SKM-1 (cell line): ENCODE data around the gene TMEM273.
"Not testable (repeated sequence)": the region's sequence is repeated elsewhere in the genome, so short reads cannot be mapped to it uniquely, and the experiment has no call there.

Source experiments
- DNase-seq: peaks from one replicate; lab custom pipeline; 2025; ENCODE audit not compliant: unreplicated experiment; lab: John Stamatoyannopoulos, UW

The TMEM273 gene

GRCh38 chr10:49205206-49205605 lies 17.0 kb upstream of the TMEM273 start:
- no peak for DNase-seq

- DNase-seq, result no peak
Measured at GRCh38 chr10:49204119-49204518, 15.9 kb upstream of the TMEM273 start.

GRCh38 chr10:49202266-49202665 lies 14.1 kb upstream of the TMEM273 start:
- no peak for DNase-seq

GRCh38 chr10:49200854-49201253 lies 12.7 kb upstream of the TMEM273 start:
- DNase-seq, result no peak

GRCh38 chr10:49197171-49197570 lies 9.0 kb upstream of the TMEM273 start:
- DNase-seq, result no peak

GRCh38 chr10:49195864-49196263 lies 7.7 kb upstream of the TMEM273 start:
- not testable (repeated sequence) for DNase-seq

- DNase-seq, result no peak
Measured at GRCh38 chr10:49194212-49194920, 6.2 kb upstream of the TMEM273 start.

GRCh38 chr10:49191349-49191748 lies 3.2 kb upstream of the TMEM273 start:
- DNase-seq, result no peak

- no peak for DNase-seq
Measured at GRCh38 chr10:49189422-49189821, 1.2 kb upstream of the TMEM273 start.

GRCh38 chr10:49187044-49187484 lies 1.1 kb downstream of the TMEM273 start:
- DNase-seq, result no peak

- no peak for DNase-seq
Measured at GRCh38 chr10:49186613-49187012, 1.6 kb downstream of the TMEM273 start.

- DNase-seq, result no peak
Measured at GRCh38 chr10:49185213-49185612, 3.0 kb downstream of the TMEM273 start.

- no peak for DNase-seq
Measured at GRCh38 chr10:49184642-49185111, 3.5 kb downstream of the TMEM273 start.

GRCh38 chr10:49183596-49184542 lies 4.3 kb downstream of the TMEM273 start:
- no peak for DNase-seq

GRCh38 chr10:49182776-49183175 lies 5.4 kb downstream of the TMEM273 start:
- DNase-seq, result no peak

GRCh38 chr10:49180444-49180860 lies 7.7 kb downstream of the TMEM273 start:
- no peak for DNase-seq

GRCh38 chr10:49179699-49180443 lies 8.3 kb downstream of the TMEM273 start:
- no peak for DNase-seq

GRCh38 chr10:49178489-49179471 lies 9.4 kb downstream of the TMEM273 start:
- no peak for DNase-seq

GRCh38 chr10:49177391-49178355 lies 10.5 kb downstream of the TMEM273 start:
- DNase-seq, result no peak
